Limb (tissue), 2 donors: ENCODE results near the gene PBXIP1.
A peak's percentile ranks its signal among the peaks of the same experiment; 100 is the strongest.
"Not testable (repeated sequence)": the region's sequence is repeated elsewhere in the genome, so short reads cannot be mapped to it uniquely, and the experiment has no call there.

Experiments
- DNase-seq, 2 donors: peaks; one replicate each; pipeline ENCODE4 v3.0.0-alpha.2; 2016; ENCODE audit errors: extremely low spot score in 2 of 2

Gene PBXIP1

DNA sequence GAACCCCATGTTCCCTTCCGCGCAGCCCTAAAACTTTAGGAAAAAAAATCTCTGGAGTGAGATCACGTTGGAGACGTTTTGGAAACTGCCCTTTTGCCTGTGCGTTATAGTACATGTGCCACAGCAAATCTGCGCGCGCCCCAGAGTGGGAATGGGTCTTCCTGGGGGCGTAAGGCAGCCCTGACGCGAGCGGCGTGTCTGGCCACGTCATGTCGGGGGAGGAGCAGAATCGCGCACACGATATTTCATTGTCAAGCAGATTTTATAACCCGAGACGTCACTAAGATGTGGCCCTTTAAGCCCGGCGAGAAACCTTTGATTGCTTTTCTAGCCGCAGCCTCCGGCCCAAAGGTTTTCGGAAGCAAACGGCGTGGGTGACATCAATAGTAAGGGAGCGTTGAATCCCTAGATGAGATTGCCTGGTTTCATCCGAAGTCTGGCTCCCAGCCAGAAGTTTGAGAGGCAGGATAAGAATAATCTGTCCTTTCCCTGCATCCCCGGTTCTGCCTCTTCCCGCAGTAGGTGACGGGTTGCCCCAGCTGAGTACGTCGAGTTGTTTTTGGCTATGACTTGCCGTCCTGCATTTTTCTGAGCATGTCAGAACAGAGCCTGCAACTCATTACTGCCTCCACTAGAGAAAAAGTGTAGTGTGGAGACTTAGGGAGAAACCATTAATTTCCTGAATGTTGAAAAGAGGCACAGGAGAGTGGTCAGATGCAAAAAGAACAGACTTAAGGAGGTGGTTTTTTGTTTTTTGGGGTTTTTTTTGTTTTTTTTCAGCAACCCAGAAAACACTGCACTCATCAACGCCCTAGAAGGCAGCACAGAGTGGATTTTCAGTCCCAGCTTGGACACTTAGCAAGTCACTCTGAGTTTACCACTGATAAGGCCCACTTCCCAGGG lies 18.6 kb downstream of the PBXIP1 start:
- peak; percentile 94 for DNase-seq

DNA sequence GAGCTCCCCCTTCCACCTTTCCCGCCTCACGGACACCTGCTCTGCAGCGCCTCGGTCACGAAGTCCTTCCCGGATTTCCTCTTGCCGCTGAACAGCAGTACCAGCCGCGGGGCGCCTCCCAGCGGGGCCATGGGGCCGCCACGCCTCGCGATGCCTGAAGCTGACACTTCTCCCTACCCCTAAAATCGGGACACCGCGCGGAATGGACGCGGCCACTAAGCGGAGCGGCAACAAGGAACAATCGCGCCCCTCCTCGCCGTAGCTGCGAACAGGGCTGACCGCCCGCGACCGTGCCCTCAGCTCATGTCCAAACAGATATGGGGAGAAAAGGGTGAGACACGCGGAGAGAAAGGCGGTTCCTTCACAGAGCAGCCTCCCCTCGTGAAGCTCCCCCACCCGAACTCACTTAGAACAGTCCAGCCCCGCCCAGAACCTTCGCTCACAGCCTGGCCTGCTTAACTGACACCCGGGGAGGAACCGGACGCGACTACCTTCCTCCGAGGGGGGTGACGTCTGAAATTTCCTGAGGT lies 19.3 kb downstream of the PBXIP1 start, which contains the start of gene PMVK:
TSS of gene PMVK (minus strand) at position 165 of the 530 bp plus-strand sequence. CDS start at position 131, 34 bp downstream.
- peak; percentile 94 to 96 for DNase-seq

DNA sequence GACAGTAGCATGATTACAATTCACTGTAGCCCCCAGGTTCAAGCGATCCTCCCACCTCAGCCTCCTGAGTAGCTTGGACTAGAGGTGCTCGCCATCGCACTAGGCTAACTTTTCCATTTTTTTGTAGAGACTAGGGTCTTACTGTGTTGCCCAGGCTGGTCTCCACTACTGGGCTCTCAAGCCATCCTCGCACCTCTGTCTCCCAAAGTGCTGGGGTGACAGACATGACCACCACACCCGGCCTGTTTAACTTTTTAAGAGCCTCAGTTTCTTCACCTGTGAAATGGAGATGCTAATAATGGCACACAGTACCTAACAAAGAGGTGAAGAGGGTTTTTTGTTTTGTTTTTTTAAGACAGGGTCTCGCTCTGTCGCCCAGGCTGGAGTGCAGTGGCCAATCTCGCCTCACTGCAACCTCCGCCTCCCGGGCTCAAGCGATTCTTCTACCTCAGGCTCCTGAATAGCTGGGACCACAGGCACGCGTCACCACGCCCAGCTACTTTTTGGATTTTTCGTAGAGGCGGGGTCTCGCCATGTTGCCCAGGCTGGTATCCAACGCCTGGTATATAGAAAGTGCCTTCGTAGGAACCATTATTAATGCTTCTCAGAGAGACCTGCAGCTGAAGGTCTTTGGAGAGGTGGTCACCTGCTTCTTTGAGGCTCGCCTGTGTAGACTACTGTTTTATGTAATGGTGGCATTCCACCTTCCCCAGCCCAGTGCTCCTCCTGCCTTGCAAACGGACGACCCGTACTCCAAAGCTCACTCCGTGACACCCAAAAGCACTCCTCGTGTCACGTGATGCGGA lies 19.9 kb downstream of the PBXIP1 start:
- DNase-seq, result no peak

DNA sequence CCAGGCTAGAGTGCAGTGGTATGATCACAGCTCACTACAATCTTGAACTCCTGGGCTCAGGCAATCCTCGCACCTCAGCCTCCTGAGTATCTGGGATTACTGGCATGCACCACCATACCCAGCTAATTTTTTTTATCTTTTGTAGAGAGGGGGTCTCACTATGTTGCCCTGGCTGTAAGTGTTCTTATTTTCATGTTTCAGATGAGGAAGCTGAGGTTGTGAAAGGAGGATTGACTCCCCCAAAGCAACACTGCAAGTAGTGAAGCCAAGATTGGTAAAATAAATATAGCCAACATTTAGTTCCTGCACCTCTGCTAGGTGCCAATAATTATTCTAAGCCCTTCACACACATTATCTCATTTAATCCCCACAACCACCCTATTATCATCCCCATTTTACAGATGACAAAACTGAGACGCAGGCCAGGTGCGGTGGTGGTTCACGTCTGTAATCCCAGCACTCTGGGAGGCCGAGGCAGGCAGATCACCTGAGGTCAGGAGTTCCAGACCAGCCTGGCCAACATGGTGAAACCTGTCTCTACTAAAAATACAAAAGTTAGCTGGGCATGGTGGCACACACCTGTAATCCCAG lies 21.4 kb downstream of the PBXIP1 start:
- no peak for DNase-seq

DNA sequence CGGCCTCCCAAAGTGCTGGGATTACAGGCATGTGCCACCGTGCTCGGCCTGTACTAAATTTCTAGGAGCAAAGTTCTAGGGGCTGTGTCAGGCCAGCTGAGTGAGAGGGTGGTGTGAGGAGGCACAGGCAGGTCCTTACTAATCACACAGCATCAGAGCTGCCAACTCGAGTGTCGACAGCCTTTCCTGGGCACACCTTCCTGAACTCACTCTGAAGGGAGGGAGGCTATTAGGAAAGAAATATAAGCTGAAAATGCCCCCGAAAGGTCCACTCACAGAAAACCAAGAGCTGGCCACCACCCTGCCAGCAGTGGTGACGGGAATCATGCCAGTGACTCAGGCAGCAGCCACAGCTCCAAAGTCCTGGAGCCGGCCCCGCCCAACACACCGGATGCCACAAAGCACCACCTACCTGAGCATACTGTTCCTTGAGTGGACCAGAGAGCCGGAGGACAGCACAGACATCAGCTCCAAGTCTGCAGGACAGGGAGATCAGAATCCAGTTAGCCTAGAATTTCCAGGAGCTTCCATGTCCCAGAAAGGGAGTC lies 23.9 kb downstream of the PBXIP1 start:
- no peak for DNase-seq

DNA sequence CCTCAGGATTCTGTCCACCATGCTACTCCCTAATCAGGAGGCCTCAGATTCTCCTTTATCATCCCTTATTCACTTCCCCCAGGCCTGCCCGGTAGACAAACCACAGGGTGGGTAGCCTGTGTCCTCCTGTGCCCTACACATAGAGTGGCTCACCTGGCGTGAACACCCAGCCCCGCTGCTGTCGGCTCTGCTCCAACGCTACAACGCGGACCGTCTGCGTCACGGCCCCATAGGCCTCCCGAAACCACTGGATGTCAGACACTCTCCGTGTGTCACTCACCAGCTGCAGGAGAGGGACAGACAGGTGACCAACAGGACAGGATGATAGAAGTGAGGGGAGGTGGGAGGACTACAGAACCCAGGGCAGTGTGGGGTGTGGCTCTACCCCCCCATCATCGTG lies 29.7 kb downstream of the PBXIP1 start:
- DNase-seq, result no peak

DNA sequence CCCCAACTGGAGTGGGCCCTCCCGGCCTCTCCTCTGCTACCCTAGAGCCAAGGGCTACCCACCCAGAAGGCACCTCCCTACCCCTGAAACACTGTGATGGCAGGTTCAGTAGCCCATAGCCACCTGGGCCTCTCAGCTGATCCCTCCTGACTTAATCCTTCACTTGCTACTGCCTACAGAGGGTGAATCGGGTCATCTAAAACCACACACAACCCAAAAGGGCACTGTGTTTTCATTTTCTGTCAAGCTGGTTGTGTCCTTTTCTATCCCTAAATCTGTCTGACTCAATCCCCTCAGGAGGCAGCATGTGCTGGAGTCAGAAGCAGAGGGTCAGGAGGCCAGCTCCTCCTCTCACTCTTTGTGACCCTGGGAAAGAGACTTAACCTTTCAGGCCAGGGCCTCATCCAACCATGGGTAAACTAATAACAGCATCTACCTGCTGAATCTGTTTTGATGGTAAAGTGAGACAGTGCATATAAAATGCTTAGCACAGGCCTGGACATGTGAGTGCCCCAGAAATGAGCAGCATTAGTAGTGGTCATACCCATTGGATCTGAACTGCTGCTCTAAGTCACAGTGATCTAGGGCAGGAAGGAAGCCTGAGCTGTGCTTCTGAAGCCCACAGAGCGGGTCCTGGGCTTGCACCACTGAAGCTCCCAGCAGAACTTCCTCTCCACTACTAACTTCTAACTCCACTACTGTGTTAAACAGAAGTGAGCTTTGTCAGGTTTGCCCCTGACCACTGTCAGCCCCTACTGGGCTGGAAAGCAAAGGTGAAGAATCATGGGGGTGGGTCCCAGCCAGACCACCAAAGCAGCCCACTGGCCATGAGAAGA lies 30.3 kb downstream of the PBXIP1 start:
- no peak for DNase-seq

DNA sequence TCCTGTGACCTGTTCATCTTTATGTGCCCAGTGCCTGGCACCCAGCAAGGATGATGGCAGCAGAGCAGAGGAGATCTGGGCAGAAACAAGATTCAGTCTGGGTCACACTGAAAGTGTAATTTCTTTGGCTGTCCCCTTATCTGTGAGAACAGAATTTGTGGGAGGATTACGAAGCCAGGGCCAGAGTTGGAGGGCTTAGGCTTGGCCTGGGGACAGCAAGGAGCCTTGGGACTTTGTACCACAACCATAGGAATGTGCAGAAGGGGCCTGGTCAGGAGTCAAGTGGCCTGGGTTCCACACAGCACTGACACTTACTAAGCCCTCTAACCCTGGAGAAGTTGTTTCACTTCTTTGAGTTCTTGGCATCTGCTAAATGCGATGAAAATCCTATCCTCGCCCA lies 32.2 kb downstream of the PBXIP1 start:
- no peak for DNase-seq

DNA sequence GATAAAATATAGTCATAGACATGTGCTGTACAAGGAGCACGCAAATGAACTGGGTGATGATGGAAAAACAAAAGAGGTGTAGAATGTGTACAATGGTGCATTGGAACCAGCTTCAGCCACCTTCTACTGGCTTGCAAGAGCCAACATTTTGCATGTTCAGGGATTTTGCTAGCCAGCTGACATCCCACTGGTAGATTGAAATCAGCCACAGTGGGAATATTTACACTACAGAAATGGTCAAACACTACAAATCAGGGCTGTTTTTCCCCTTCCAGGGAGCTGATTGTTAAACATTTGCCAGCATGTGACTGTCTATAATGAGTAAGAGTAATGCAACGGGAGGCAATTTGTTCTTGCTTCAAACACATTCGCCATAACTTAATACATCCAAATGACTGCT lies 42.6 kb downstream of the PBXIP1 start:
- DNase-seq, result no peak

DNA sequence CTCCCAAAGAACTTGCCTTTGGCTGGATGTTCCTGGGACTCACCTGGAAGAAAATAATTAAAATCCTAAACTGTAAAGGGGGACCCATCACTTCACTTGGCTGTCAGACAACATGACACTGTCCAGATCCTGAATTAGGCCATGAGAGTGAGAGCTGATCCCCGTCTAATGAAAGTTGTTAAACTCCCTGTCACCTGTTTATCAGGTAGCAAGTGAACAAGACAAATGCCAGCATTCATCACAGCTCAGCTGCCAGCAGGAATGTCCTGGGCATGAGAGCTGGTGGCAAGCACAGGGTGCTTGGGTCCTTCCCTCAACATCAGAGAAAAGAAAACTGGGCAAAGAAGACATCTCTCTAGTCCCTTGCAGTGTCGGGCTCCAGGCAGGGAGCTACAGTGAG lies 43.1 kb downstream of the PBXIP1 start:
- no peak for DNase-seq

DNA sequence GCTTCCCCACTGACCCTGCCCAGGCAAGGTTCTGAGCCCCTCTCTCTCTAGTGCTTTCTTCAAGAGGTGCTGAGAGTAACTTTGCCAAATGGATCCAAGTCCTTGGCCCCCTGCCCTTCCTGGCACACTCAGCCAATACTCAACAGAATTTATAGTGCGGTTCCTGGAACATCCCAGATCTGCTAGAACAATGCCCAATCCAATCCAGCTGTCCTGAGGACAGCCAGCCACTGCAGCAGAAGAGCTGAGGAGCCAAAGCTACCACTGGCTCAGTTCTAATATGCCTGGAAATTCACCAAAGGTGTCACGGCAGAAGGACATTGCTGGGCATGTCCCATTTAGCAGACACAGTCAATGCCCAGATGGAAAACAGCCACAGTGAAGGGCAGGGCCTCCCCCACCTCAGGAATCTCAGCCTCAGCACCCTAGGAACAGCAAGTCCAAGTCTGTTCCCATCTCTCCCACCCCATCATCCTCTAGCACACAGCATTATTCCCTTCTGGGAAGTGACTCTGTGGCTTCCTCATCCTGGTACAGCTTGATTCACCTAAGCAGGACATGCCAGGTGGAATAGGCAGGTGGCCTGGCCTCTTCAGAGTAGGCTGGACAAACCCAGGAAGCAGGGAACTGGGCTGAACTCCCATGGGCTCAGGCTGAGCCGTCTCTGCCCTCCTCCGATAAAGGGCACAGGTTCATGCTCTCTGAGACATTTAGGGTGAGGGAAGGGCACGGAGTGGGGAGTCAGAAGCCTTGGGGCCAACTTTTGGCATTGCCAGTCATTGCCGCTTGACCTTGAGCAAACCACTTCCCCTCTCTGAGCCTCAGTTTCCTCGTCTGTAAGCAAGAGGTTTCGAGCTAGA lies 44.0 kb downstream of the PBXIP1 start:
- DNase-seq, result no peak

DNA sequence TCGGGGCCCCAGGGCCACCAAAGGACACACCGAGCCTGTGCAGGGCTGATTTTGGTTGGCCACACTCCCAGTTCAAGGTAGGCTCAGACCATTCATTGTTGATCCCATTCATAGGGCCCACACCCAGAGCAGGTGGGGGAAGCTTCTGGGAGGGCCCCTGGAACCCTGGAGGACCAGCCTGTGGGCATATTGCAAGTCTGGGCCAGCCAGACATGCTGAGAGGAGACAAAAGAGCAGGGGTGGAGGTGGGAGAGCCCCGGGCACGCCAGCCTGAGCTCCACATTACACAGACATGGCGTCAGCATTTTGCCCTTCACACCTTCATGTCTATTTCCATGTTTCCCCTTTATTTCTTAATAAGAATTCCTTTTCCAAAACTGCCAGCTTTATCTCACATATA lies 45.0 kb downstream of the PBXIP1 start:
- DNase-seq, result no peak

DNA sequence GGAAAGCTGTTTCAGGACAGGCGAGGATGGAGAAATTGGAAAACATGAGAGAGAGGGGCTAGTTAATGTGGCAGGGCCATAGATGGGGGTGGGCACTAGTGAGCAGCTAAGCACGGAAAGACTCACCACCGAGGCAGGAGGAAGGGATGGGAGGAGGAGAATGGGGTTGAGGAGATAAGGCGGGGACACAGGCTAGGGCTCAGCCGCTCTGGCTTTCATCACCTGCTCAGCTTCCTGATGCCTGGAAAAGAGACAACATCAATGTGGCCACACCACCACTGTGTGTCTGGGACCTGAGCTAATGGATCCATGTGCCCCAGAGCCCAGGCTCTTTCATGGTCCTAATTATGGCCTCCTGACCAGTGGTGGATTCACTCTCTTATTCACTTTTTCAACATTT lies 47.0 kb downstream of the PBXIP1 start:
- no peak for DNase-seq

DNA sequence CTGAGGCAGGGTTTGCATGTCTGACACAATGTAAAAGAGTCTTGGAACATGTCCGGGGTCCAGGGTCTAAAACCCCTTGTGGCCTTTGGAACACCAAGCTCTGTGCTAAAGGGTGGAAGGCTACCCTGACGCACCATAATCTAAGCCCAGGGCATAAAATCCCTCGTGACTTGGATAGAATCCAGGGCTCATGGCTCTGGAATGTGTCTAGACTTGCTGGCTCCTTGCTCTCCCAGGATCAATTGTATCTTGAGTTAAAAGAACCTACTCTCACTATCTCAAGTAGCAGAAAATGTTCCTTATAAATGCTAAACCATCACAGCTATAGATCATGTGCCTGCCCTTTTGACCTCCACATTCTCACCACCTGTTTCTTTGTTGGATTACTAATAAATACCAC lies 47.8 kb downstream of the PBXIP1 start:
- not testable (repeated sequence) for DNase-seq

DNA sequence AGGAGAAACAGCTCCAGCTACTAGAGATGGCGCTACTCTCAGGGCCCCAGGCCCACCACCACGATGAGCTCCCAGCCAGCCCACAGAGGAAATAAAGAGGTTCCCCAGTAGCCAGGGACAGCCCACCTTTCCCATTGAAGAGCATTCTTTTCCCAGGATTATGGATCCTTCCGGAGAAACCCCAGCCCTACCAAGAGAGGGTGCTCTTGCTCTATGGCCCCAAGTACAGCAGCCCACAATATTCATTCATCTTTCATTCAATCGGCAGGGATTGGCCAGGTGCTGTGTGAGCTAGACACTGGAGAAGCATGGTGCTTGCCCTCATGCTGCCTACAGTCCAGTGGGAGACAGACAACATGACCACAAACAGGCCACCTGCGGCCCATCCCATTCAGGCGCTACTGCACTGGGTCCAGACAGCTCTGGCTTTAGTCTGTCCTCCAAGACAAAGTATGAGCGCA lies 49.2 kb downstream of the PBXIP1 start:
- no peak for DNase-seq

DNA sequence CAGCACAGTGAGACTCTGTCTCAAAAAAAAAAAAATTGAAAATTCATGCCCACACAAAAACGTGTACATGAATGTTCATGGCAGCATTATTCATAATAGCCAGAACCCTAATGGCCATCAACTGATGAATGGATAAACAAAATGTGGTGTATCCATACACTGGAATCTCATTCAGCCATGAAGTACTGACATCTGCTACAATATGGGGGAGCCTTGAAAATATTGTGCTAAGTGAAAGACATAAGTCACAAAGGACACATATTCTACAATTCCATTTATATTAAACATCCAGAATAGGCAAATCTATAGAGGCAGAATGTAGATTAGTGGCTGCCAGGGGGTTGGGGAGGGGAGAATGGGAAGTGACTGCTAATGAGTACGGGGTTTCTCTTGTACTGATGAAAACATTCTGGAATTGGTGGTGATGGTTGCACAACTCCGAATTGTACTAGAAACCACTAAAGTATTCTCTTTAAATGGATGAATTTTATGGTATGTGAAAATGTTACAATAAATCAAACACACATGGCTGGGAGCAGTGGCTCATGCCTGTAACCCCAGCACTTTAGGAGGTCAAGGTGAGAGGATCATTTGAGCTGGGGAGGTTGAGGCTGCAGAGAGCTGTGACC lies 52.8 kb downstream of the PBXIP1 start:
- DNase-seq, result no peak

DNA sequence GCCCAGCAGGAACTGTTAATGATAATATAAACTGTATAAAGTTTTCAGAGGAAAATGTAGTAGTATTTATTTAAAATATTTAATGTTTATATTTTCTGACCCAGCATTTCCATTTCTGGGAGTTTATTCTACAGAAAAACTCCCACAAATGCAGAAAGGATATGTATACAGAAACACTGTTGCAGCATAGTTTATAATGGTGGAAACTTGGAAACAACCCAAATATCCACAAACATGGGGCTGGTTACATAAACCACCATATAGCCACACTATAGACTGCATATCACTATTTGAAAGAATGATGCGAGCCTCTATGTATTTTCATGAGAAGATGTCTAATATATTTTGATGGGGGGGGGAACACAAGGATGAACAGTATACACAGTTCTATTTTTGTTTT lies 54.3 kb downstream of the PBXIP1 start:
- DNase-seq, result no peak

DNA sequence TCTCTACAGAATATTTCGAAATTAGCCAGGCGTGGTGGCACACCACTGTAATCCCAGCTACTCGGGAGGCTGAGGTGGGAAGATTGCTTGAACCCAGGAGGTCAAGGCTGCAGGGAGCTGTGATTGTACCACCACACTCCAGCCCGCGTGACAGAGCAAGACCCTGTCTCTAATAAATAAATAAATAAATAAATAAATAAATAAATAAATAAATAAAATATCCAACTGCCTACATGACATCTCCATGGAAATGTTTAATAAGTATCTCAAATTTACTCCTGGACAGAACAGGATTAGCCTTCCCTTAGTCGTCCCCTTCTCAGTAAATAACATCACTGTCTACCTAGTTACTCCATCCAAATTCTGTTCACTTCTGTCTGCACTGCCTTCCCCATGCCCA lies 56.9 kb downstream of the PBXIP1 start:
- DNase-seq, result no peak

DNA sequence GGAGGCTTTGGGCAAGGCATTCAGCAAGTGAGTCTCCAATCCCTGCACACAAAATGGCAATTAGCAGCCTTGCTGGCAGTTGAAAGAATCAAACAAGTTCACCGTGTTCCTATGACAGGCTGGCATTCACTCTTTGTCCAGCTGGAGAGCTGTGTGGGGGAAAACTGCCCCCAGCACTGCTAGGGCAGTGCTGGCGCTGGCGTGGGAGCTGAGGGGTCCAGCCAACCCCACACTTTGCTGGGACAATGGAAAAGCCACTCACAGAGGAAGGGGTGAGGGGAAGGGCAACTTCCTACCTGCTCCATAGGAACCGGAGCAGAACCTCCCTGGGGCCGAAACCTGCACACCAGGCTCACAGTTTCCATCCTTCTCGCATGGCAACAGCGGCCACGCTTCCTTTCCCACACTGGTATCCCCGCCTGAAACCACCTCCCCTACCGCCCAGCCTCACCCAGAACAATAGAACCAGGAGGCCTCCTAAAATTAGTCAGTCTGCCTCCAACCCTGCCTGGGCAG lies 59.1 kb downstream of the PBXIP1 start:
- DNase-seq, result no peak
